Mucosa of gallbladder (tissue), 1 donor: ENCODE results near the gene PRKACG. TPM values are rescaled to one million over a fixed set of nuclear protein-coding genes. Genes with fewer than 3 reads are reported as not detected.

Source experiments
- total RNA-seq: library from RNA; stranded (reverse); gene quantifications from one replicate; pipeline ENCODE4 v1.2.1, GENCODE V29; 2021
- donor health status: DM: no; HTN: no; CAD: no.

The PRKACG gene
- total RNA-seq, 1 donor from 2014 or later = not detected

Other genes starting within 250 kb of the PRKACG start
- 10.3 TPM for gene FXN, start 21.6 kb upstream of the PRKACG start, total RNA-seq
- gene TJP2, start 160.2 kb upstream of the PRKACG start, total RNA-seq = 116 TPM